Measurements from ENCODE around the gene SHANK1. TPM values are rescaled to one million over a fixed set of nuclear protein-coding genes. Genes with fewer than 3 reads are reported as not detected.

The SHANK1 gene
- total and polyA plus RNA-seq, 2 donors (not counting 3 experiments of a cell fraction or from before 2014, with no cell fraction given) = 0.66 to 1.9 TPM

DNA sequence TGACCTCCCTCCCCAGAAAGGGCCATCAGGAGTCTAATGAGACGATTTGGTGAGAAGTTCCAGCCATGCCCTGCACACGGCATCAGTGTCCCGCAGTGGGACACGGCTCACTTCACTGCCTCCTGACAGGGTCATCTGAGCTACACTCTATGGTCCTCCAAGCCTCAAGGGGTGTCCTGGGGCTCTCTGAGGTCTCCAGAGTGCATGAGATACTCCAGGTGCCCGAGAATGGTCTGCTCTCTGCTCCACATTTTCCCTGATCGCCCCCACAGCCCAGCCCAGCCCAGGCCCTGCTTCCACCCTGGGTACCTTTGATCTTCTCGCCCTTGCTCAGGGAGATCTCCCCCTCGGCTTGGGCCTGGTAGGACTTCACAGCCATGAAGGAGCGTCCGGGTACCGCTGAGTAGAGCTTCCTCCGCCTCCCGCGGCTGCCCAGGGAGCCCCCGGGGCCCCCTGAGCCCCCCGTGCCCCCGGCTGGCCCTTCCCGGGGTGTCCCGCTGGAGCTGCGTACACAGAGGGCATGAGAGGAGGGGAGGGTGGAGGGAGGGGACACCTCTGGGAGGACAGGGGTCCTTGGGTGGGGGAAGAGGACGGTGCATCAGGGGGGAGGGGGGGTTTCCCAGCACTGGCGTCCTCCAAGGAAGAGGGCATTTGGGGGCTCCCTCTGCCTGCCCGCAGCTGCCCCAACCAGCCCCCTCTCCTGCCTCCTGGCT lies 17.3 kb downstream of the SHANK1 start:
- Histone ChIP-seq H4K20me1 (replicated peaks; ENCODE audit: control insufficient read depth, extremely low read depth, insufficient read depth, low read length) (no peaks in the 10 kb centered on the region), H3K4me1 (ENCODE audit: control insufficient read depth, extremely low read depth, insufficient read depth, low read length) (peaks cover 18% of the 10 kb centered on the region), H2AFZ (ENCODE audit: low read depth, low read length) (peak overlapping the region; percentile 69), H3K4me3 (replicated peaks in 1 of 3; ENCODE audit: insufficient read depth in 1 of 3, low read depth in 1 of 3, low read length in 3 of 3) (no peak overlapping the region), H3K4me2 (ENCODE audit: insufficient read depth, low read length) (no peak overlapping the region), H3K36me3 (ENCODE audit: control insufficient read depth in 2 of 2, extremely low read depth in 1 of 2, insufficient read depth in 2 of 2, low read length in 2 of 2) (no peaks in the 10 kb centered on the region), H3K9me1 (replicated peaks; ENCODE audit: control insufficient read depth, extremely low read depth, insufficient read depth, low read length) (no peaks in the 10 kb centered on the region), H3K9me3 (replicated peaks; ENCODE audit: control insufficient read depth, insufficient read depth, low read length) (no peaks in the 10 kb centered on the region), H3K79me2 (ENCODE audit: control insufficient read depth, insufficient read depth, low read length) (no peaks in the 10 kb centered on the region), H3K27me3 (ENCODE audit: control insufficient read depth in 2 of 2, insufficient read depth in 2 of 2, low read length in 2 of 2) (no peaks in the 10 kb centered on the region), H3K27ac (ENCODE audit: insufficient read depth, low read depth, low read length) (no peak overlapping the region), H3K9ac (replicated peaks; ENCODE audit: extremely low read depth, insufficient read depth, low read length) (no peak overlapping the region)
- CTCF ChIA-PET = interaction anchor here (0.6 to 5.7 kb wide), 12 partner anchors 12 to 734 kb away, joined by 3 to 116 read pairs (median 6); partner anchors contain the start of gene CLEC11A
- BruUV-seq (replicated peaks) = no TSS peak
- dilution Hi-C loops (cut with MboI; ENCODE audit: extremely low pct_ligation_motif_present, low sequenced_read_pairs) = no loop called here
- TF ChIP-seq EZH2 (IDR thresholded peaks at IDR 0.05; ENCODE audit: borderline replicate concordance, low read depth, low read length, severe bottlenecking) (no peak), CTCF (IDR thresholded peaks at IDR 0.05; ENCODE audit: extremely low read depth in 1 of 2, insufficient read depth in 1 of 2, low read depth in 1 of 2, low read length in 2 of 2) (no peak), GATA2 (IDR thresholded peaks at IDR 0.05; ENCODE audit: insufficient read depth, insufficient read length, low read depth, low read length) (no peak), JUN (IDR thresholded peaks at IDR 0.05; ENCODE audit: borderline replicate concordance, insufficient read depth, insufficient read length, low read depth) (no peak), FOS (IDR thresholded peaks at IDR 0.05; ENCODE audit: borderline replicate concordance, insufficient read depth, low read length) (no peak), MYC (IDR thresholded peaks at IDR 0.05; ENCODE audit: low read depth, low read length) (no peak), POLR2A (IDR thresholded peaks at IDR 0.05; ENCODE audit: low read depth, low read length) (no peak), POLR2AphosphoS5 (IDR thresholded peaks at IDR 0.05; ENCODE audit: insufficient read depth, low read depth, low read length) (no peak)
- TF ChIP-seq, protein P1, sequence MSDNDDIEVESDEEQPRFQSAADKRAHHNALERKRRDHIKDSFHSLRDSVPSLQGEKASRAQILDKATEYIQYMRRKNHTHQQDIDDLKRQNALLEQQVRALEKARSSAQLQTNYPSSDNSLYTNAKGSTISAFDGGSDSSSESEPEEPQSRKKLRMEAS (IDR thresholded peaks at IDR 0.05; ENCODE audit: insufficient read depth, insufficient read length) = no peak
- FAIRE-seq (no peak), DNase-seq (ENCODE audit: low read depth, low spot score) (no peak)
- intact Hi-C loops (cut with micrococcal nuclease) = no loop called here
- POLR2A ChIA-PET = interaction anchor here (0.9 kb wide), 1 partner anchor 90 kb away, joined by 3 read pairs; no protein-coding TSS in a partner anchor

All from endothelial cell of umbilical vein (primary cell).